Measurements from ENCODE around the gene LTBP4. TPM values are rescaled to one million over a fixed set of nuclear protein-coding genes. Genes with fewer than 3 reads are reported as not detected.

LTBP4 gene
- total and polyA plus RNA-seq, 2 of the 13 experiments (the other 11 are each of a cell fraction or from before 2014, with no cell fraction given), result 0.86 to 2.3 TPM

DNA sequence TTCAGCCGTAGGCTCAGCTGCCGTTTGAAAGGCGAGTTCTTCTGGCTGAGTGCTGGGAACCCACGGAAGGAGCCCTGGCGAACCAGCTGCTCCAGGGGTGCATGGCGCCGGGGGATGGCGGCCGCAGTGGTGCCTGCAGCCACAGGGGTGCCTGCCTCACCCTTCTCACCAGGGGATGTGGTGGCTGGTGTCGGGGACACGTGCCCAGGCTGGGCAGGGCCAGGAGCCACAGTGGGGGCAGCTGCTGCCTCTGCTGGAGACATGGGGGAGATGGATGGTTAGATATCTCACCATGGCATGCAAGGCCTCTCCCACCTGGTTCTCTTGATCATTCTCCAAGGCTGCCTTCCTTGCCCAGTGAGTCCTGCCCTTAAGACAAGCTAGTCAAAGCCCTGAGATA lies 72.2 kb downstream of the LTBP4 start:
- intact Hi-C loops (cut with micrococcal nuclease; ENCODE audit: unreplicated experiment) (no loop called here), in situ Hi-C loops (cut with HindIII; ENCODE audit: extremely low pct_ligation_motif_present, low pct_unique_long_range_greater_than_20kb) (loop anchor here (25.0 kb wide), 1 partner anchor 464 kb away; no protein-coding TSS in a partner anchor)
- ATAC-seq, result no peak
- H3K9ac ChIP-seq (ENCODE audit: insufficient read depth, low read depth, low read length), result no peak overlapping the region
- no TSS peak for BruUV-seq (replicated peaks)
- TF ChIP-seq NRL (CRISPR knock-in tag; IDR thresholded peaks at IDR 0.05; ENCODE audit: borderline replicate concordance) (no peak), TBL1XR1 (IDR thresholded peaks at IDR 0.05; ENCODE audit: borderline replicate concordance, low read length, partially characterized antibody) (no peak), ZBTB7B (CRISPR knock-in tag; IDR thresholded peaks at IDR 0.05) (no peak), HES4 (CRISPR knock-in tag; IDR thresholded peaks at IDR 0.05; ENCODE audit: borderline replicate concordance) (no peak), SNRNP70 (IDR thresholded peaks at IDR 0.05; ENCODE audit: low read depth, low read length) (no peak), POGZ (CRISPR knock-in tag; IDR thresholded peaks at IDR 0.05) (no peak), BORCS8-MEF2B (CRISPR knock-in tag; IDR thresholded peaks at IDR 0.05) (no peak), ZNF605 (CRISPR knock-in tag; IDR thresholded peaks at IDR 0.05) (no peak)
- TF ChIP-seq, protein P1, sequence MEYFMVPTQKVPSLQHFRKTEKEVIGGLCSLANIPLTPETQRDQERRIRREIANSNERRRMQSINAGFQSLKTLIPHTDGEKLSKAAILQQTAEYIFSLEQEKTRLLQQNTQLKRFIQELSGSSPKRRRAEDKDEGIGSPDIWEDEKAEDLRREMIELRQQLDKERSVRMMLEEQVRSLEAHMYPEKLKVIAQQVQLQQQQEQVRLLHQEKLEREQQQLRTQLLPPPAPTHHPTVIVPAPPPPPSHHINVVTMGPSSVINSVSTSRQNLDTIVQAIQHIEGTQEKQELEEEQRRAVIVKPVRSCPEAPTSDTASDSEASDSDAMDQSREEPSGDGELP (IDR thresholded peaks at IDR 0.05; ENCODE audit: borderline replicate concordance, low read depth), result no peak
- TF ChIP-seq, protein P2, sequence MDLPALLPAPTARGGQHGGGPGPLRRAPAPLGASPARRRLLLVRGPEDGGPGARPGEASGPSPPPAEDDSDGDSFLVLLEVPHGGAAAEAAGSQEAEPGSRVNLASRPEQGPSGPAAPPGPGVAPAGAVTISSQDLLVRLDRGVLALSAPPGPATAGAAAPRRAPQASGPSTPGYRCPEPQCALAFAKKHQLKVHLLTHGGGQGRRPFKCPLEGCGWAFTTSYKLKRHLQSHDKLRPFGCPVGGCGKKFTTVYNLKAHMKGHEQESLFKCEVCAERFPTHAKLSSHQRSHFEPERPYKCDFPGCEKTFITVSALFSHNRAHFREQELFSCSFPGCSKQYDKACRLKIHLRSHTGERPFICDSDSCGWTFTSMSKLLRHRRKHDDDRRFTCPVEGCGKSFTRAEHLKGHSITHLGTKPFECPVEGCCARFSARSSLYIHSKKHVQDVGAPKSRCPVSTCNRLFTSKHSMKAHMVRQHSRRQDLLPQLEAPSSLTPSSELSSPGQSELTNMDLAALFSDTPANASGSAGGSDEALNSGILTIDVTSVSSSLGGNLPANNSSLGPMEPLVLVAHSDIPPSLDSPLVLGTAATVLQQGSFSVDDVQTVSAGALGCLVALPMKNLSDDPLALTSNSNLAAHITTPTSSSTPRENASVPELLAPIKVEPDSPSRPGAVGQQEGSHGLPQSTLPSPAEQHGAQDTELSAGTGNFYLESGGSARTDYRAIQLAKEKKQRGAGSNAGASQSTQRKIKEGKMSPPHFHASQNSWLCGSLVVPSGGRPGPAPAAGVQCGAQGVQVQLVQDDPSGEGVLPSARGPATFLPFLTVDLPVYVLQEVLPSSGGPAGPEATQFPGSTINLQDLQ (CRISPR knock-in tag; IDR thresholded peaks at IDR 0.05), result no peak
- TF ChIP-seq, protein P3, sequence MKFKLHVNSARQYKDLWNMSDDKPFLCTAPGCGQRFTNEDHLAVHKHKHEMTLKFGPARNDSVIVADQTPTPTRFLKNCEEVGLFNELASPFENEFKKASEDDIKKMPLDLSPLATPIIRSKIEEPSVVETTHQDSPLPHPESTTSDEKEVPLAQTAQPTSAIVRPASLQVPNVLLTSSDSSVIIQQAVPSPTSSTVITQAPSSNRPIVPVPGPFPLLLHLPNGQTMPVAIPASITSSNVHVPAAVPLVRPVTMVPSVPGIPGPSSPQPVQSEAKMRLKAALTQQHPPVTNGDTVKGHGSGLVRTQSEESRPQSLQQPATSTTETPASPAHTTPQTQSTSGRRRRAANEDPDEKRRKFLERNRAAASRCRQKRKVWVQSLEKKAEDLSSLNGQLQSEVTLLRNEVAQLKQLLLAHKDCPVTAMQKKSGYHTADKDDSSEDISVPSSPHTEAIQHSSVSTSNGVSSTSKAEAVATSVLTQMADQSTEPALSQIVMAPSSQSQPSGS (CRISPR knock-in tag; IDR thresholded peaks at IDR 0.05), result no peak
- TF ChIP-seq, protein P4, sequence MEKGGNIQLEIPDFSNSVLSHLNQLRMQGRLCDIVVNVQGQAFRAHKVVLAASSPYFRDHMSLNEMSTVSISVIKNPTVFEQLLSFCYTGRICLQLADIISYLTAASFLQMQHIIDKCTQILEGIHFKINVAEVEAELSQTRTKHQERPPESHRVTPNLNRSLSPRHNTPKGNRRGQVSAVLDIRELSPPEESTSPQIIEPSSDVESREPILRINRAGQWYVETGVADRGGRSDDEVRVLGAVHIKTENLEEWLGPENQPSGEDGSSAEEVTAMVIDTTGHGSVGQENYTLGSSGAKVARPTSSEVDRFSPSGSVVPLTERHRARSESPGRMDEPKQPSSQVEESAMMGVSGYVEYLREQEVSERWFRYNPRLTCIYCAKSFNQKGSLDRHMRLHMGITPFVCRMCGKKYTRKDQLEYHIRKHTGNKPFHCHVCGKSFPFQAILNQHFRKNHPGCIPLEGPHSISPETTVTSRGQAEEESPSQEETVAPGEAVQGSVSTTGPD (CRISPR knock-in tag; IDR thresholded peaks at IDR 0.05), result no peak
- TF ChIP-seq, protein P5, sequence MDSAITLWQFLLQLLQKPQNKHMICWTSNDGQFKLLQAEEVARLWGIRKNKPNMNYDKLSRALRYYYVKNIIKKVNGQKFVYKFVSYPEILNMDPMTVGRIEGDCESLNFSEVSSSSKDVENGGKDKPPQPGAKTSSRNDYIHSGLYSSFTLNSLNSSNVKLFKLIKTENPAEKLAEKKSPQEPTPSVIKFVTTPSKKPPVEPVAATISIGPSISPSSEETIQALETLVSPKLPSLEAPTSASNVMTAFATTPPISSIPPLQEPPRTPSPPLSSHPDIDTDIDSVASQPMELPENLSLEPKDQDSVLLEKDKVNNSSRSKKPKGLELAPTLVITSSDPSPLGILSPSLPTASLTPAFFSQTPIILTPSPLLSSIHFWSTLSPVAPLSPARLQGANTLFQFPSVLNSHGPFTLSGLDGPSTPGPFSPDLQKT (CRISPR knock-in tag; IDR thresholded peaks at IDR 0.05; ENCODE audit: borderline replicate concordance), result no peak
- TF ChIP-seq, protein P6, sequence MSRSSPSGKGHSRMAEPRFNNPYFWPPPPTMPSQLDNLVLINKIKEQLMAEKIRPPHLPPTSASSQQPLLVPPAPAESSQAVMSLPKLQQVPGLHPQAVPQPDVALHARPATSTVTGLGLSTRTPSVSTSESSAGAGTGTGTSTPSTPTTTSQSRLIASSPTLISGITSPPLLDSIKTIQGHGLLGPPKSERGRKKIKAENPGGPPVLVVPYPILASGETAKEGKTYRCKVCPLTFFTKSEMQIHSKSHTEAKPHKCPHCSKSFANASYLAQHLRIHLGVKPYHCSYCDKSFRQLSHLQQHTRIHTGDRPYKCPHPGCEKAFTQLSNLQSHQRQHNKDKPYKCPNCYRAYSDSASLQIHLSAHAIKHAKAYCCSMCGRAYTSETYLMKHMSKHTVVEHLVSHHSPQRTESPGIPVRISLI (CRISPR knock-in tag; IDR thresholded peaks at IDR 0.05; ENCODE audit: borderline replicate concordance), result no peak
- TF ChIP-seq, protein P7, sequence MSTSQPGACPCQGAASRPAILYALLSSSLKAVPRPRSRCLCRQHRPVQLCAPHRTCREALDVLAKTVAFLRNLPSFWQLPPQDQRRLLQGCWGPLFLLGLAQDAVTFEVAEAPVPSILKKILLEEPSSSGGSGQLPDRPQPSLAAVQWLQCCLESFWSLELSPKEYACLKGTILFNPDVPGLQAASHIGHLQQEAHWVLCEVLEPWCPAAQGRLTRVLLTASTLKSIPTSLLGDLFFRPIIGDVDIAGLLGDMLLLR (CRISPR knock-in tag; IDR thresholded peaks at IDR 0.05), result no peak
- no peaks in the 10 kb centered on the region for H4K20me1 ChIP-seq (ENCODE audit: insufficient read depth, low read length)
- no peaks in the 10 kb centered on the region; the same call in 1 of the 2 replicates for H3K9me3 ChIP-seq (ENCODE audit: low read length)
- H2AFZ ChIP-seq (ENCODE audit: low read length), result no peak overlapping the region
- no peaks in the 10 kb centered on the region for H3K4me1 ChIP-seq (ENCODE audit: insufficient read depth, low read length)
- no peak overlapping the region for H3K4me2 ChIP-seq (ENCODE audit: low read depth, low read length)
- 91% methylated on average over 3 of the region's 11 CpGs for WGBS (ENCODE audit: low lambda C conversion rate)
- no peaks in the 10 kb centered on the region for H3K27me3 ChIP-seq (ENCODE audit: control insufficient read depth in 1 of 2, insufficient read depth in 2 of 2, low read length in 2 of 2)
- no peaks in the 10 kb centered on the region for H3K79me2 ChIP-seq (ENCODE audit: insufficient read depth, low read length)
- CTCF ChIA-PET (ENCODE audit: low intra/inter-chr PET ratio, low total read pairs), result no interaction called here
- no peak for DNase-seq (ENCODE audit: low spot score)
- H3K4me3 ChIP-seq (replicated peaks in 1 of 3; ENCODE audit: insufficient read depth in 1 of 3, low read depth in 2 of 3, low read length in 3 of 3), result no peak overlapping the region
- no peak for FAIRE-seq
- no peak overlapping the region for H3K27ac ChIP-seq (ENCODE audit: extremely low read length, insufficient read depth, low read length)
- H3K36me3 ChIP-seq (replicated peaks in 1 of 2; ENCODE audit: control insufficient read depth in 1 of 2, insufficient read depth in 2 of 2, low read length in 2 of 2), result no peaks in the 10 kb centered on the region
- POLR2A ChIA-PET, result no interaction called here

Data from HepG2 (cell line).